SU-DHL-6 (cell line): ENCODE measurements around the gene LTC4S.

ENCODE experiments used
- EZH2phosphoT487 ChIP-seq: fragments of 200-600 bp; sonication (generic), shearing (Covaris generic); conservative IDR thresholded peaks from 2 replicates; pipeline ENCODE4 v1.6.1; 2018; ENCODE audit warnings: mild to moderate bottlenecking, antibody characterized with exemption, low read length, moderate library complexity, mixed read lengths
- TF ChIP-seq, protein P1 (sequence below): fragments of 200-600 bp; sonication (generic); IDR thresholded peaks from one replicate; pipeline ENCODE4 v1.5.1; 2017; ENCODE audit warnings: antibody characterized with exemption, mild to moderate bottlenecking, low read length, moderate library complexity; ENCODE audit not compliant: insufficient read depth, poor library complexity, severe bottlenecking

DNA sequence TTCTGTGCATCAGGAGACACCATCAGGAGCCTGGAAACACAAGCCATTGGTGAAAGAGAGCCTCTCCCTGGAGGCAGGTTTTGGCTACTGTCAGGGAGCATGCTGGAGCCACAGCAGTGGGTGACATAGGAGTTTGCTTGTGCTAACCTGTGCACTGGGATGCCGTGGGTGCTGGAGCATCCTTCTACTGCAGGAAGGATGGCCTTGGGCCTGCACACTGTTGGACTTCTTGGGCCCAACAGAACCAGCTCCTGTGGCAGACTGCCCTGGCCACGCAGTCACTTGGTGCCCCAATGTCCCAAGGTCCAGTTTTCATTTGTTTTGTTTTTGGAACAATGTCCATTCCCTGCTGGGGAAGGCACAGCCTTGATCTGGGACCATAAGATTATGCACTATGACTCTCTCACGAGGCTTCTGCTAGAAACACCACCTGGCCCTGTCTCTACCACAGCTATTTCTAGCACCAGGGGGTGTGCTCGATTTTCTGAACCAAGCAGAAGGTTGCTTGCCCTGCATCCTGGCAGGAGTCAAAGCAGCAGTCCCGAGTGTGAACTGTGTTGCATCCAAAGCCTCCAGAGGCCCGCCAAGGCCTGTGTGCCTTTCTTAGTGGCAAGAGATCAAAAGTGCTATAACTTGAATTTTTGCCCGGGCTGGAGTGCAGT lies 5.5 kb upstream of the LTC4S start:
- TF ChIP-seq, protein P1, sequence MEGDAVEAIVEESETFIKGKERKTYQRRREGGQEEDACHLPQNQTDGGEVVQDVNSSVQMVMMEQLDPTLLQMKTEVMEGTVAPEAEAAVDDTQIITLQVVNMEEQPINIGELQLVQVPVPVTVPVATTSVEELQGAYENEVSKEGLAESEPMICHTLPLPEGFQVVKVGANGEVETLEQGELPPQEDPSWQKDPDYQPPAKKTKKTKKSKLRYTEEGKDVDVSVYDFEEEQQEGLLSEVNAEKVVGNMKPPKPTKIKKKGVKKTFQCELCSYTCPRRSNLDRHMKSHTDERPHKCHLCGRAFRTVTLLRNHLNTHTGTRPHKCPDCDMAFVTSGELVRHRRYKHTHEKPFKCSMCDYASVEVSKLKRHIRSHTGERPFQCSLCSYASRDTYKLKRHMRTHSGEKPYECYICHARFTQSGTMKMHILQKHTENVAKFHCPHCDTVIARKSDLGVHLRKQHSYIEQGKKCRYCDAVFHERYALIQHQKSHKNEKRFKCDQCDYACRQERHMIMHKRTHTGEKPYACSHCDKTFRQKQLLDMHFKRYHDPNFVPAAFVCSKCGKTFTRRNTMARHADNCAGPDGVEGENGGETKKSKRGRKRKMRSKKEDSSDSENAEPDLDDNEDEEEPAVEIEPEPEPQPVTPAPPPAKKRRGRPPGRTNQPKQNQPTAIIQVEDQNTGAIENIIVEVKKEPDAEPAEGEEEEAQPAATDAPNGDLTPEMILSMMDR, result no peak
- no peak for TF ChIP-seq EZH2phosphoT487
